DOHH2 (cell line): ENCODE data around the gene ATXN7L1.

ENCODE experiments used
- EZH2phosphoT487 ChIP-seq: fragments of 200-600 bp; sonication (generic); IDR thresholded peaks from 2 replicates; pipeline ENCODE4 v1.6.1; 2017; ENCODE audit warnings: borderline replicate concordance, mild to moderate bottlenecking, antibody characterized with exemption, low read length, moderate library complexity, mixed read lengths
- TF ChIP-seq, protein P1 (sequence below): fragments of 200-600 bp; sonication (generic); IDR thresholded peaks from one replicate; pipeline ENCODE4 v1.5.1; 2014; ENCODE audit warnings: antibody characterized with exemption, mild to moderate bottlenecking, low read depth, low read length; ENCODE audit not compliant: poor library complexity, severe bottlenecking

DNA sequence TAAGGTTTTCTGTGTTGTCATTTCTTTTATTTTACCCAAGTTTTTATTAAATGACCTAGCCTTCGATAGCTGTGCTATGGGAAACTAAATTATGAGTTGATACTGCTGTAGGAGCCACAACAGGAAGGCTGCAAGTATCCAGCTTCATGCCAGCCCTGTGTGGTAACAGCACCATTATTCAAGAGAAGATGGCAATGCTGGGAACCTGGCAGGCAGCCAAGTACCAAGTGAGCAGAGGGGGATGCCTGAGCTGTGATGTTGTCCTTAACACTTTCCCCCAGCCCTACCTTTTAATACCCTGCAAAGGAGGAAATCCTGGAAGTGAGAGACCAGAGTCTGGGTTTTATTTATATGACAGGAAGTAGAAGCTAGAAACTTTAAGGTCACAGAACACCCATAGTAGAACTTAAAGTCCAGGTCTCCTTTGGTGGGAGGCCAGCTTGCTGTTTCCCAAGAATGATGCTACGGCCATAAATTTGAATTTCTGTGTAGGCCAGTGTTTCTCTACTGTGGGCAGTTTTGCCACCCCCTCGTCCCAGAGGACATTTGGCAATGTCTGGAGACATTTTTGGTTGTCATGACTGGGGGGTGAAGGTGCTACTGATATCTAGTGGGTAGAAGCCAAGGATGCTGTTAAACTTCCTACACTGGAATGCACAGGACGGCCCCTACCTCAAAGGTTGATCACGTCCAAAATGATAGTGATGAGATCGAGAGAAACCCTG is 9.2 kb upstream of the ATXN7L1 start:
- TF ChIP-seq, protein P1, sequence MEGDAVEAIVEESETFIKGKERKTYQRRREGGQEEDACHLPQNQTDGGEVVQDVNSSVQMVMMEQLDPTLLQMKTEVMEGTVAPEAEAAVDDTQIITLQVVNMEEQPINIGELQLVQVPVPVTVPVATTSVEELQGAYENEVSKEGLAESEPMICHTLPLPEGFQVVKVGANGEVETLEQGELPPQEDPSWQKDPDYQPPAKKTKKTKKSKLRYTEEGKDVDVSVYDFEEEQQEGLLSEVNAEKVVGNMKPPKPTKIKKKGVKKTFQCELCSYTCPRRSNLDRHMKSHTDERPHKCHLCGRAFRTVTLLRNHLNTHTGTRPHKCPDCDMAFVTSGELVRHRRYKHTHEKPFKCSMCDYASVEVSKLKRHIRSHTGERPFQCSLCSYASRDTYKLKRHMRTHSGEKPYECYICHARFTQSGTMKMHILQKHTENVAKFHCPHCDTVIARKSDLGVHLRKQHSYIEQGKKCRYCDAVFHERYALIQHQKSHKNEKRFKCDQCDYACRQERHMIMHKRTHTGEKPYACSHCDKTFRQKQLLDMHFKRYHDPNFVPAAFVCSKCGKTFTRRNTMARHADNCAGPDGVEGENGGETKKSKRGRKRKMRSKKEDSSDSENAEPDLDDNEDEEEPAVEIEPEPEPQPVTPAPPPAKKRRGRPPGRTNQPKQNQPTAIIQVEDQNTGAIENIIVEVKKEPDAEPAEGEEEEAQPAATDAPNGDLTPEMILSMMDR: no peak
- TF ChIP-seq EZH2phosphoT487: no peak
